HL-60 (cell line): ENCODE measurements around the gene PRDM1.

Experiments used
- POLR2AphosphoS5 ChIP-seq: IDR thresholded peaks from 2 replicates; pipeline ENCODE4 v1.6.1; 2012; ENCODE audit warnings: low read depth
- REST ChIP-seq: IDR thresholded peaks from 2 replicates; pipeline ENCODE4 v1.6.1; 2012; ENCODE audit warnings: low read depth; ENCODE audit not compliant: insufficient replicate concordance
- SPI1 ChIP-seq: IDR thresholded peaks from 2 replicates; pipeline ENCODE4 v1.6.1; 2012; ENCODE audit warnings: low read depth, mild to moderate bottlenecking, borderline replicate concordance
- TF ChIP-seq, protein P1 (sequence below): IDR thresholded peaks from one replicate; pipeline ENCODE4 v1.5.1; 2011; ENCODE audit warnings: low read length, control low read depth, inconsistent platforms; ENCODE audit not compliant: insufficient read depth

DNA sequence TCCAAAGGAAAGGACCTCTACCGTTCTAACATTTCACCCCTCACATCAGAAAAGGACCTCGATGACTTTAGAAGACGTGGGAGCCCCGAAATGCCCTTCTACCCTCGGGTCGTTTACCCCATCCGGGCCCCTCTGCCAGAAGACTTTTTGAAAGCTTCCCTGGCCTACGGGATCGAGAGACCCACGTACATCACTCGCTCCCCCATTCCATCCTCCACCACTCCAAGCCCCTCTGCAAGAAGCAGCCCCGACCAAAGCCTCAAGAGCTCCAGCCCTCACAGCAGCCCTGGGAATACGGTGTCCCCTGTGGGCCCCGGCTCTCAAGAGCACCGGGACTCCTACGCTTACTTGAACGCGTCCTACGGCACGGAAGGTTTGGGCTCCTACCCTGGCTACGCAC is 18.8 kb downstream of the PRDM1 start:
- TF ChIP-seq, protein P1, sequence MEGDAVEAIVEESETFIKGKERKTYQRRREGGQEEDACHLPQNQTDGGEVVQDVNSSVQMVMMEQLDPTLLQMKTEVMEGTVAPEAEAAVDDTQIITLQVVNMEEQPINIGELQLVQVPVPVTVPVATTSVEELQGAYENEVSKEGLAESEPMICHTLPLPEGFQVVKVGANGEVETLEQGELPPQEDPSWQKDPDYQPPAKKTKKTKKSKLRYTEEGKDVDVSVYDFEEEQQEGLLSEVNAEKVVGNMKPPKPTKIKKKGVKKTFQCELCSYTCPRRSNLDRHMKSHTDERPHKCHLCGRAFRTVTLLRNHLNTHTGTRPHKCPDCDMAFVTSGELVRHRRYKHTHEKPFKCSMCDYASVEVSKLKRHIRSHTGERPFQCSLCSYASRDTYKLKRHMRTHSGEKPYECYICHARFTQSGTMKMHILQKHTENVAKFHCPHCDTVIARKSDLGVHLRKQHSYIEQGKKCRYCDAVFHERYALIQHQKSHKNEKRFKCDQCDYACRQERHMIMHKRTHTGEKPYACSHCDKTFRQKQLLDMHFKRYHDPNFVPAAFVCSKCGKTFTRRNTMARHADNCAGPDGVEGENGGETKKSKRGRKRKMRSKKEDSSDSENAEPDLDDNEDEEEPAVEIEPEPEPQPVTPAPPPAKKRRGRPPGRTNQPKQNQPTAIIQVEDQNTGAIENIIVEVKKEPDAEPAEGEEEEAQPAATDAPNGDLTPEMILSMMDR, result no peak
- TF ChIP-seq REST, result no peak
- TF ChIP-seq POLR2AphosphoS5, result no peak
- TF ChIP-seq SPI1, result no peak
